Mesenchymal stem cell (in vitro differentiated cells and primary cell): ENCODE data around the gene DDIT3.
A peak's percentile ranks its signal among the peaks of the same experiment; 100 is the strongest.

ENCODE experiments used
- DNase-seq: peaks from one replicate; pipeline ENCODE4 v3.0.0-alpha.2; 2013
- H2AFZ ChIP-seq: one replicate; pipeline ENCODE4 v1.6.1; 2013; ENCODE audit warnings: low read depth, mild to moderate bottlenecking, control low read depth, inconsistent platforms, low read length, moderate library complexity
- H2AK5ac ChIP-seq: 2 replicates; pipeline ENCODE4 v1.6.1; 2013; ENCODE audit warnings: low read length, moderate library complexity, mild to moderate bottlenecking, inconsistent platforms; ENCODE audit not compliant: severe bottlenecking
- H2BK120ac ChIP-seq: one replicate; pipeline ENCODE4 v1.6.1; 2013; ENCODE audit warnings: low read depth, mild to moderate bottlenecking, inconsistent platforms, low read length, moderate library complexity
- H2BK12ac ChIP-seq, 2 experiments: one replicate each; pipeline ENCODE4 v1.6.1; 2013; ENCODE audit warnings: inconsistent platforms in 2 of 2, low read length in 2 of 2, mild to moderate bottlenecking in 2 of 2, moderate library complexity in 2 of 2, control low read depth in 1 of 2
- H2BK15ac ChIP-seq: one replicate; pipeline ENCODE4 v1.6.1; 2013; ENCODE audit warnings: mild to moderate bottlenecking, low read depth, inconsistent platforms; ENCODE audit not compliant: poor library complexity, severe bottlenecking
- H2BK5ac ChIP-seq: 2 replicates; pipeline ENCODE4 v1.6.1; 2013; ENCODE audit warnings: low read depth, mild to moderate bottlenecking, low read length, control low read depth, inconsistent platforms; ENCODE audit not compliant: poor library complexity, severe bottlenecking
- H3K14ac ChIP-seq, 2 experiments: one replicate each; pipeline ENCODE4 v1.6.1; 2013; ENCODE audit warnings: inconsistent platforms in 2 of 2, low read length in 2 of 2, control low read depth in 1 of 2, mild to moderate bottlenecking in 1 of 2, moderate library complexity in 1 of 2
- H3K18ac ChIP-seq, 2 experiments: one replicate each; pipeline ENCODE4 v1.6.1; 2013; ENCODE audit warnings: inconsistent platforms in 2 of 2, low read length in 2 of 2, control low read depth in 1 of 2, low read depth in 1 of 2, mild to moderate bottlenecking in 1 of 2
- H3K23ac ChIP-seq, 2 experiments: one replicate each; pipeline ENCODE4 v1.6.1; 2013; ENCODE audit warnings: inconsistent platforms in 2 of 2, low read length in 2 of 2, mild to moderate bottlenecking in 2 of 2, moderate library complexity in 2 of 2, control low read depth in 1 of 2
- H3K27ac ChIP-seq: 2 replicates; pipeline ENCODE4 v1.5.1; 2013; ENCODE audit warnings: mild to moderate bottlenecking, moderate library complexity, low read length, control low read depth, inconsistent platforms; ENCODE audit not compliant: poor library complexity, severe bottlenecking
- H3K27me3 ChIP-seq, 2 experiments: 2 replicates each; pipeline versions ENCODE4 v1.6.1 to v1.7.0; 2013; ENCODE audit warnings: low read length in 2 of 2, mild to moderate bottlenecking in 2 of 2, moderate library complexity in 2 of 2, control low read depth in 1 of 2, inconsistent platforms in 1 of 2; ENCODE audit not compliant: control insufficient read depth in 1 of 2, insufficient read depth in 1 of 2
- H3K36me3 ChIP-seq, 2 experiments: 2 replicates each; pipeline versions ENCODE4 v1.6.1 to v1.7.0; 2013; ENCODE audit warnings: low read length in 2 of 2, control low read depth in 1 of 2, inconsistent platforms in 1 of 2, low read depth in 1 of 2, mild to moderate bottlenecking in 1 of 2; ENCODE audit not compliant: insufficient read depth in 2 of 2, control insufficient read depth in 1 of 2
- H3K4ac ChIP-seq, 2 experiments: one replicate each; pipeline ENCODE4 v1.6.1; 2013; ENCODE audit warnings: inconsistent platforms in 2 of 2, low read length in 2 of 2, mild to moderate bottlenecking in 2 of 2, moderate library complexity in 2 of 2, control low read depth in 1 of 2, low read depth in 1 of 2
- H3K4me1 ChIP-seq: 2 replicates; pipeline ENCODE4 v1.6.1; 2013; ENCODE audit warnings: low read depth, low read length, control low read depth; ENCODE audit not compliant: control insufficient read depth, insufficient read depth
- H3K4me2 ChIP-seq: 2 replicates; pipeline ENCODE4 v1.6.1; 2013; ENCODE audit warnings: low read length, mild to moderate bottlenecking, inconsistent platforms; ENCODE audit not compliant: poor library complexity, severe bottlenecking
- H3K4me3 ChIP-seq, 2 experiments: 2 replicates each; pipeline versions ENCODE4 v1.5.1 to v1.7.0; 2013; ENCODE audit warnings: low read length in 2 of 2, mild to moderate bottlenecking in 2 of 2, control low read depth in 1 of 2, low read depth in 1 of 2; ENCODE audit not compliant: insufficient read depth in 1 of 2
- H3K79me1 ChIP-seq: replicated peaks from 2 replicates; pipeline ENCODE4 v1.6.1; 2013; ENCODE audit warnings: mild to moderate bottlenecking, control low read depth, low read length, inconsistent platforms; ENCODE audit not compliant: poor library complexity, severe bottlenecking
- H3K9ac ChIP-seq: 2 replicates; pipeline ENCODE4 v1.7.0; 2013; ENCODE audit warnings: mild to moderate bottlenecking, low read length, moderate library complexity
- H3K9me3 ChIP-seq: 2 replicates; pipeline ENCODE4 v1.7.0; 2013; ENCODE audit warnings: mild to moderate bottlenecking, low read length; ENCODE audit not compliant: control insufficient read depth
- H4K8ac ChIP-seq: one replicate; pipeline ENCODE4 v1.6.1; 2013; ENCODE audit warnings: inconsistent platforms, mild to moderate bottlenecking, low read length, moderate library complexity
- H4K91ac ChIP-seq: one replicate; pipeline ENCODE4 v1.6.1; 2013; ENCODE audit warnings: mild to moderate bottlenecking, low read length, inconsistent platforms
- WGBS: methylation state at CpG from one replicate; pipeline ENCODE4 v1.1.7; 2013; ENCODE audit warnings: mixed read lengths; 5-methylcytosine and 5-hydroxymethylcytosine counted together

The DDIT3 gene

DNA sequence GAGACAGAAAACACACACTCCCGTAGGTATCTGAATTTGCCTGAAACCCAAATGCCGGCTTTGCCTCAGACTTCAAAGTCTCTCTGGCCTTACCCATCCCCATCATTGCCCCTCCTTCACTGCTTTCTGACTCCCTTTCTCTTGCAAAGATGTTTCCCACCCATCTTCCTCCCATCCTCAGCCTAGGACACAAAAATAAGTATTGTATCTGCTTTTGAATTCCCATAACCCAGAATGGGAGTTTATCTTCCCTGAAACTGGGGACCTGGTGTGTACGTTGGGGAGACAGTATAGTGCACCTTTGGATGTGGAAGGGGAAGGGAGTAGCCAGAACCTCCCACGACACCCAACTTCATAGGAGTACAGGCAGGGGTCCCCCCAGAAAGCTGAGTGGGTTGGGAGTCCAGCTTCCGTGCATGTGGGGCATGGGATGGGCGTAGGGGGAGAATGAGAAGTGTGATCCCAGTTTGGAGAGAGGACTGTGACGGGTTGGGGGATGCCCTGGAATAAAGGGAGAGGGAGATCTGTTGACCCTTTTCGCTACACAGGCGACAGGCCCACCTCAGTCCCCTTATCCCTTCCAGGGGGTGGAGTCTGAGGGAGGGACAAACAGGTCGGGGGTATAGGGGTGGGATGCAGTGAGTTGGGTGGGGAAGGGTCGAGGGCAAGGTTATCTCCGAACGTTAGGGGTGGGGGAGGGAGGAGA is 29.0 kb upstream of the DDIT3 start:
- Histone ChIP-seq H4K91ac (no peak overlapping the region), H3K79me1 (peaks cover 6% of the 10 kb centered on the region), H3K4me2 (peak overlapping the region; percentile 67), H4K8ac (no peak overlapping the region), H3K4me1 (peaks cover 27% of the 10 kb centered on the region), H3K9me3 (no peaks in the 10 kb centered on the region), H3K23ac (no peak overlapping the region), H2BK5ac (no peak overlapping the region), H3K27me3 (peaks cover 28 to 44% of the 10 kb centered on the region in 2 experiments), H2BK120ac (no peak overlapping the region), H3K4me3 (peak overlapping the region; percentile 65 to 72), H3K14ac (no peak overlapping the region), H3K18ac (no peak overlapping the region), H2AFZ (no peak overlapping the region), H2BK15ac (no peak overlapping the region), H3K4ac (no peak overlapping the region), H2BK12ac (no peak overlapping the region), H3K27ac (no peak overlapping the region), H2AK5ac (no peak overlapping the region), H3K9ac (no peak overlapping the region), H3K36me3 (peaks cover 0 to 14% of the 10 kb centered on the region in 2 experiments)
- no peak for DNase-seq
- WGBS, result 52% methylated on average over 7 of the region's 13 CpGs

DNA sequence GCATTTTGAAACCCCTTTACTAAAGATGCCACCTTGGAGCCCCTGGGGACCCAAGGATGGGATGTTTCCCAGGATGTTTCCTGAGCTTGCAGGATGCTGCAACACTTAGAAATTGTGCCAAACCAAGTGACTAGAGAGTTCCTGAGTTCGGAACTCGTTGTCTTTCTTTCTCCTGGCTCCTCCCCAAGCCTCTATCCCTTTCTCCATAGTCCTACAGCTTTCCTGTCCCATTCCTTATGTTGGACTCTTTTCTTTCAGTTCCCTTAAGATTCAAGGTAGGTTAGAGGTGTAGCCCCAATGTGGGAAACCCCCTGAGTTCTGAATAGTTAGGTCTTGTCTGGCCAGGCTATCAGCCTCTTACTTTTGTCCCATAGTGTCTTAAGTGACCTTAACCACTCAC is 28.2 kb upstream of the DDIT3 start:
- no peak overlapping the region for H3K18ac ChIP-seq
- peaks cover 10% of the 10 kb centered on the region for H3K79me1 ChIP-seq
- DNase-seq, result no peak
- no peak overlapping the region for H2BK15ac ChIP-seq
- no peak overlapping the region for H2AK5ac ChIP-seq
- no peak overlapping the region for H2BK120ac ChIP-seq
- no peak overlapping the region for H2BK12ac ChIP-seq
- H3K4ac ChIP-seq, result no peak overlapping the region
- no peak overlapping the region for H3K23ac ChIP-seq
- WGBS, result no CpG with 5 or more reads among the region's 2 CpGs
- no peak overlapping the region for H4K91ac ChIP-seq
- H3K9ac ChIP-seq, result no peak overlapping the region
- H3K4me2 ChIP-seq, result no peak overlapping the region
- no peak overlapping the region for H4K8ac ChIP-seq
- H3K27me3 ChIP-seq, result peaks cover 24 to 35% of the 10 kb centered on the region in 2 experiments
- no peak overlapping the region for H3K27ac ChIP-seq
- H3K36me3 ChIP-seq, result peaks cover 1 to 17% of the 10 kb centered on the region in 2 experiments
- H3K9me3 ChIP-seq, result no peaks in the 10 kb centered on the region
- H3K4me3 ChIP-seq, result no peak overlapping the region
- no peak overlapping the region for H2AFZ ChIP-seq
- H3K14ac ChIP-seq, result no peak overlapping the region
- no peak overlapping the region for H2BK5ac ChIP-seq
- peaks cover 27% of the 10 kb centered on the region for H3K4me1 ChIP-seq

DNA sequence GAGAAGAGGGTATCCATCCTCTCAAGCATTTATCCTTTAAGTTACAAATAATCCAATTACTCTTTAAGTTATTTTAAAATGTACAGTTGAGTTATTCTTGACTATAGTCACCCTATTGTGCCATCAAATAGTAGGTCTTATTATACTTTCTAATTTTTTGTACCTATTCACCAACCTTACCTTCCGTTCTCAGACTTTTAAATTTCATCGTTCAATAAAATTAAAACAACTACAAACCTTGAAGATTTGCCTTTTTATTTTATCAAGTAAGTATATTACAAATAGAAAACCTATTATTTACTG is 27.6 kb upstream of the DDIT3 start:
- H3K27ac ChIP-seq, result no peak overlapping the region

DNA sequence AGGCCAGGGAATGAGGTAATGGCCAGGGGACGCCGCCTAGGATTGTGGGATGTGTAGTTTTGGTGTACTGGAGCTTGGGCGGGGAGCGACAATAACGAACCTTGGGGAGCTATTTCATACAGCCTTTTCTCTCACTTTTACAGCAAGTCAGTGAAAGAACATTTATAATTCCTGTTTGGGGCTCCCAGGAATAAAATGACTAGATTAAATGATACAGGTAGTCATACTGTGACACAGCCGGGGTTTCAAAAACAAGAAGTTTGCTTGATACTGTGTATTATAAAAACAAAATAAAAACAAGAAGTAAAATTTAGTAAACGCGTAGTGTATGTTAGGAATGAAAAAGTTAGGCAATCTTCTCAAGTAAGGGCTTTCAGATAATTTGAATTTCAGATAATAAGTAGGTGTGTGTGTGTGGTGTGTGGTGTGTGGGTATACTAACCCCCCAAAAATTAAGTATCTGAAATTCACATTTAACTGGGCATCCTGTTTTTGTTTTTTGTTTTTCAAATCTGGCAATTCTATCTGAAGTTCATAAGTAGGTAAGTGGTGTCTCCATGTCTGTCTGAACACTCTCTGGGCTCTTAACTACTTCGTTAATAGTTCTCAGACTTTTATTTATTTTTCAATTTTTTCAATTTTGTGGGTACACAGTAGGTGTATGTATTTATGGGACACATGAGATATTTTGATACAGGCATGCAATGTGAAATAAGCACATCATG is 27.1 kb upstream of the DDIT3 start:
- H3K4me3 ChIP-seq, result peak overlapping the region in 1 of 2 experiments; percentile 89
- H3K14ac ChIP-seq, result no peak overlapping the region
- H2AFZ ChIP-seq, result no peak overlapping the region
- peak overlapping the region; percentile 92 for H3K9ac ChIP-seq
- 6% methylated on average over 2 of the region's 9 CpGs for WGBS
- no peak overlapping the region for H3K27ac ChIP-seq
- H2AK5ac ChIP-seq, result no peak overlapping the region
- DNase-seq, result no peak
- no peak overlapping the region for H4K8ac ChIP-seq
- H2BK120ac ChIP-seq, result no peak overlapping the region
- peaks cover 3 to 23% of the 10 kb centered on the region in 2 experiments for H3K36me3 ChIP-seq
- H3K9me3 ChIP-seq, result no peaks in the 10 kb centered on the region
- no peak overlapping the region for H2BK15ac ChIP-seq
- H2BK5ac ChIP-seq, result no peak overlapping the region
- H3K18ac ChIP-seq, result no peak overlapping the region
- no peak overlapping the region for H4K91ac ChIP-seq
- peaks cover 11% of the 10 kb centered on the region for H3K79me1 ChIP-seq
- peaks cover 21 to 31% of the 10 kb centered on the region in 2 experiments for H3K27me3 ChIP-seq
- peak overlapping the region; percentile 19 for H3K4me2 ChIP-seq
- H2BK12ac ChIP-seq, result no peak overlapping the region
- H3K23ac ChIP-seq, result no peak overlapping the region
- H3K4ac ChIP-seq, result no peak overlapping the region
- H3K4me1 ChIP-seq, result peaks cover 20% of the 10 kb centered on the region

More for the DNA sequence above, 27.6 kb upstream of the DDIT3 start:
- Histone ChIP-seq H3K23ac (no peak overlapping the region), H3K18ac (no peak overlapping the region), H2AK5ac (no peak overlapping the region), H3K9me3 (no peaks in the 10 kb centered on the region), H2BK12ac (no peak overlapping the region), H3K79me1 (peaks cover 11% of the 10 kb centered on the region), H4K8ac (no peak overlapping the region), H3K4me3 (no peak overlapping the region), H3K4me1 (peaks cover 24% of the 10 kb centered on the region), H3K36me3 (peaks cover 3 to 19% of the 10 kb centered on the region in 2 experiments), H3K9ac (no peak overlapping the region), H2BK120ac (no peak overlapping the region), H3K27me3 (peaks cover 21 to 31% of the 10 kb centered on the region in 2 experiments), H3K14ac (no peak overlapping the region), H2AFZ (no peak overlapping the region), H2BK5ac (no peak overlapping the region), H3K4me2 (no peak overlapping the region), H4K91ac (no peak overlapping the region), H3K4ac (no peak overlapping the region), H2BK15ac (no peak overlapping the region)
- WGBS, result no CpG with 5 or more reads among the region's 2 CpGs
- no peak for DNase-seq
